WTC11 (cell line): ENCODE data around the gene FAM13A. TPM values are rescaled to one million over a fixed set of nuclear protein-coding genes. Genes with fewer than 3 reads are reported as not detected.

ENCODE experiments used
- ATAC-seq: fragments of 200-7000 bp; cut with Tn5 transposase; 2 replicates; pipeline ENCODE4 v1.10.0; 2021; ENCODE audit warnings: mild to moderate bottlenecking, moderate library complexity
- CTCF ChIA-PET: fragments of 300-600 bp; sonication (Branson Sonifier 250); formaldehyde crosslinking; loops from one replicate; lab custom pipeline; 2021; ENCODE audit warnings: antibody characterized with exemption; lab: Charles Lee
- POLR2A ChIA-PET: fragments of 350-600 bp; sonication (Branson Sonifier 250); formaldehyde crosslinking; loops from one replicate; lab custom pipeline; 2021; ENCODE audit warnings: antibody characterized with exemption; lab: Charles Lee
- DNase-seq: peaks from one replicate; pipeline ENCODE4 v3.0.0; 2021; ENCODE audit warnings: low spot score
- H3K27ac Mint-ChIP-seq: 2 replicates; pipeline ENCODE4 v1.8.0; 2021; ENCODE audit warnings: mixed read lengths
- H3K27me3 Mint-ChIP-seq: 2 replicates; pipeline ENCODE4 v1.8.0; 2021; ENCODE audit warnings: low read depth, mild to moderate bottlenecking, moderate library complexity, mixed read lengths
- H3K36me3 Mint-ChIP-seq: 2 replicates; pipeline ENCODE4 v1.8.0; 2021; ENCODE audit warnings: mixed read lengths
- H3K4me1 Mint-ChIP-seq: 2 replicates; pipeline ENCODE4 v1.8.0; 2022; ENCODE audit warnings: mixed read lengths
- H3K4me3 Mint-ChIP-seq: 2 replicates; pipeline ENCODE4 v1.8.0; 2021; ENCODE audit warnings: mild to moderate bottlenecking, moderate library complexity, mixed read lengths
- H3K9me3 Mint-ChIP-seq: 2 replicates; pipeline ENCODE4 v1.8.0; 2021; ENCODE audit warnings: mixed read lengths
- ATF1 ChIP-seq: sonication (generic); formaldehyde crosslinking; IDR thresholded peaks from 2 replicates; pipeline ENCODE4 v1.8.1; 2023; ENCODE audit warnings: mild to moderate bottlenecking, moderate library complexity, missing genetic modification reagents
- CREM ChIP-seq: sonication (generic); formaldehyde crosslinking; IDR thresholded peaks from 2 replicates; pipeline ENCODE4 v1.8.1; 2022; ENCODE audit warnings: mild to moderate bottlenecking, missing genetic modification reagents, moderate library complexity
- ELF4 ChIP-seq: sonication (generic); formaldehyde crosslinking; IDR thresholded peaks from 2 replicates; pipeline ENCODE4 v1.8.1; 2022; ENCODE audit warnings: low read depth, mild to moderate bottlenecking, moderate library complexity, missing genetic modification reagents
- FOXK1 ChIP-seq: sonication (generic); formaldehyde crosslinking; IDR thresholded peaks from 2 replicates; pipeline ENCODE4 v1.8.0; 2022; ENCODE audit warnings: mild to moderate bottlenecking, moderate library complexity, missing genetic modification reagents
- HMGA2 ChIP-seq: fragments of 250-450 bp; sonication (Bioruptor Pico); IDR thresholded peaks from 2 replicates; pipeline ENCODE4 v1.4.0; 2021; ENCODE audit warnings: mild to moderate bottlenecking, moderate library complexity
- MXD4 ChIP-seq: fragments of 250-450 bp; sonication (Bioruptor Pico); IDR thresholded peaks from 2 replicates; pipeline ENCODE4 v1.8.0; 2021; ENCODE audit warnings: mild to moderate bottlenecking, moderate library complexity, borderline replicate concordance
- PRRX2 ChIP-seq: fragments of 250-450 bp; sonication (Bioruptor Pico); IDR thresholded peaks from 2 replicates; pipeline ENCODE4 v1.8.0; 2021; ENCODE audit warnings: mild to moderate bottlenecking
- RELA ChIP-seq: sonication (generic); formaldehyde crosslinking; IDR thresholded peaks from 2 replicates; pipeline ENCODE4 v1.8.1; 2022; ENCODE audit warnings: missing genetic modification reagents, mild to moderate bottlenecking, borderline replicate concordance
- TEAD1 ChIP-seq: sonication (generic); formaldehyde crosslinking; IDR thresholded peaks from 2 replicates; pipeline ENCODE4 v1.8.0; 2022; ENCODE audit warnings: mild to moderate bottlenecking, missing genetic modification reagents
- TEAD4 ChIP-seq: sonication (generic); formaldehyde crosslinking; IDR thresholded peaks from 2 replicates; pipeline ENCODE4 v1.8.0; 2022; ENCODE audit warnings: mild to moderate bottlenecking, missing genetic modification reagents
- ZNF263 ChIP-seq: sonication (generic); formaldehyde crosslinking; IDR thresholded peaks from 2 replicates; pipeline ENCODE4 v1.8.1; 2022; ENCODE audit warnings: low read depth, mild to moderate bottlenecking, moderate library complexity, missing genetic modification reagents
- ZNF416 ChIP-seq: fragments of 250-450 bp; sonication (Bioruptor Pico); IDR thresholded peaks from 2 replicates; pipeline ENCODE4 v1.9.0; 2021; ENCODE audit warnings: mild to moderate bottlenecking, inconsistent platforms
- total RNA-seq: library from RNA; stranded (reverse); gene quantifications from 3 replicates; pipeline ENCODE4 v1.2.3, GENCODE V29; 2021
- TF ChIP-seq, protein P1 (sequence below): sonication (generic); formaldehyde crosslinking; IDR thresholded peaks from 2 replicates; pipeline ENCODE4 v1.8.1; 2022; ENCODE audit warnings: mild to moderate bottlenecking, moderate library complexity, missing genetic modification reagents
- TF ChIP-seq, protein P2 (sequence below): sonication (generic); formaldehyde crosslinking; IDR thresholded peaks from 2 replicates; pipeline ENCODE4 v1.8.0; 2022; ENCODE audit warnings: mild to moderate bottlenecking, missing genetic modification reagents
- TF ChIP-seq, protein P3 (sequence below): fragments of 200-600 bp; IDR thresholded peaks from 2 replicates; pipeline ENCODE4 v1.8.0; 2022; ENCODE audit warnings: antibody characterized with exemption
- TF ChIP-seq, protein P4 (sequence below): sonication (generic); formaldehyde crosslinking; IDR thresholded peaks from 2 replicates; pipeline ENCODE4 v1.8.0; 2023; ENCODE audit warnings: missing genetic modification reagents
- TF ChIP-seq, protein P5 (sequence below): sonication (generic); formaldehyde crosslinking; IDR thresholded peaks from 2 replicates; pipeline ENCODE4 v1.8.1; 2023; ENCODE audit warnings: mild to moderate bottlenecking, missing genetic modification reagents, moderate library complexity
- TF ChIP-seq, protein P6 (sequence below): sonication (generic); formaldehyde crosslinking; IDR thresholded peaks from 2 replicates; pipeline ENCODE4 v1.8.1; 2023; ENCODE audit warnings: mild to moderate bottlenecking, missing genetic modification reagents, borderline replicate concordance

The FAM13A gene
- total RNA-seq, 1 experiment from 2014 or later, result 14.6 TPM

DNA sequence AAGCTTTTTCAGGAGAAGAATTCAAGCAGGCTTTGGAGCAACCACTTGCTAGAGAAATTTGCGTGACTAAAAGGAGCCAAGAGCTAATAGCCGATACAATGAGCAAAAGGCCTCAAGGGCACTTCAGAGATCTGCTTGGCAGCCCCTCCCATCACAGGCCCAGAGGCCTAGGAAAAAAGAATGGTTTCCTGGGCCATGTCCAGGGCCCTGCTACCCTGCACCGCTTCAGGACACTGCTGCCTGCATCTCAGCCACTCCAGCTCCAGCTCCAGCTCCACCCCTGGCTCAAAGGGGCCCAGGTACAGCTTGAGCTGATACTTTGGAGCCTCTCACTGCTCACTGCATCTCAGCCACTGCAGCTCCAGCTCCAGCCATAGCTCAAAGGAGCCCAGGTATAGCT, 98.9 kb downstream of the FAM13A start (continued):
- TF ChIP-seq, protein P1, sequence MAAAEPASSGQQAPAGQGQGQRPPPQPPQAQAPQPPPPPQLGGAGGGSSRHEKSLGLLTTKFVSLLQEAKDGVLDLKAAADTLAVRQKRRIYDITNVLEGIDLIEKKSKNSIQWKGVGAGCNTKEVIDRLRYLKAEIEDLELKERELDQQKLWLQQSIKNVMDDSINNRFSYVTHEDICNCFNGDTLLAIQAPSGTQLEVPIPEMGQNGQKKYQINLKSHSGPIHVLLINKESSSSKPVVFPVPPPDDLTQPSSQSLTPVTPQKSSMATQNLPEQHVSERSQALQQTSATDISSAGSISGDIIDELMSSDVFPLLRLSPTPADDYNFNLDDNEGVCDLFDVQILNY (CRISPR knock-in tag), result no peak
- TF ChIP-seq, protein P2, sequence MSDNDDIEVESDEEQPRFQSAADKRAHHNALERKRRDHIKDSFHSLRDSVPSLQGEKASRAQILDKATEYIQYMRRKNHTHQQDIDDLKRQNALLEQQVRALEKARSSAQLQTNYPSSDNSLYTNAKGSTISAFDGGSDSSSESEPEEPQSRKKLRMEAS, result no peak
- TF ChIP-seq ATF1 (CRISPR knock-in tag) (no peak), CREM (CRISPR knock-in tag) (no peak)
- TF ChIP-seq, protein P3, sequence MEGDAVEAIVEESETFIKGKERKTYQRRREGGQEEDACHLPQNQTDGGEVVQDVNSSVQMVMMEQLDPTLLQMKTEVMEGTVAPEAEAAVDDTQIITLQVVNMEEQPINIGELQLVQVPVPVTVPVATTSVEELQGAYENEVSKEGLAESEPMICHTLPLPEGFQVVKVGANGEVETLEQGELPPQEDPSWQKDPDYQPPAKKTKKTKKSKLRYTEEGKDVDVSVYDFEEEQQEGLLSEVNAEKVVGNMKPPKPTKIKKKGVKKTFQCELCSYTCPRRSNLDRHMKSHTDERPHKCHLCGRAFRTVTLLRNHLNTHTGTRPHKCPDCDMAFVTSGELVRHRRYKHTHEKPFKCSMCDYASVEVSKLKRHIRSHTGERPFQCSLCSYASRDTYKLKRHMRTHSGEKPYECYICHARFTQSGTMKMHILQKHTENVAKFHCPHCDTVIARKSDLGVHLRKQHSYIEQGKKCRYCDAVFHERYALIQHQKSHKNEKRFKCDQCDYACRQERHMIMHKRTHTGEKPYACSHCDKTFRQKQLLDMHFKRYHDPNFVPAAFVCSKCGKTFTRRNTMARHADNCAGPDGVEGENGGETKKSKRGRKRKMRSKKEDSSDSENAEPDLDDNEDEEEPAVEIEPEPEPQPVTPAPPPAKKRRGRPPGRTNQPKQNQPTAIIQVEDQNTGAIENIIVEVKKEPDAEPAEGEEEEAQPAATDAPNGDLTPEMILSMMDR, result no peak

DNA sequence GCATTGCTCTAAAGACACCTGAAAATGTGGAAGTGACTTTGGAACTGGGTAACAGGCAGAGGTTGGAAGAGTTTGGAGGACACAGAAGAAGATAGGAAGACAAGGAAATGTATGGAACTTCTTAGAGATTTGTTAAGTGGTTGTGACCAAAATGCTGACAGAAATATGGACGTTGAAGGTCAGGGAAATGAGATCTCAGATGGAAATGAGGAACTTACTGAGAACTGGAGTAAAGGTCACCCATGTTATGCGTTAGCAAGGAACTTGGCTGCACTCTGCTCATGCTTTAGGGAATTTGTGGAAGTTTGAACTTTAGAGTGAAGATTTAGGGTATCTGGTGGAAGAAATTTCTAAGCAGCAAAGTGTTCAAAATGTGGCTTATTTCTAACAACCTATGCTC, 99.4 kb downstream of the FAM13A start:
- ATAC-seq (no peak), DNase-seq (no peak)
- peaks cover 29% of the 10 kb centered on the region for H3K36me3 Mint-ChIP-seq
- H3K9me3 Mint-ChIP-seq, result peaks cover 27% of the 10 kb centered on the region
- TF ChIP-seq, protein P4, sequence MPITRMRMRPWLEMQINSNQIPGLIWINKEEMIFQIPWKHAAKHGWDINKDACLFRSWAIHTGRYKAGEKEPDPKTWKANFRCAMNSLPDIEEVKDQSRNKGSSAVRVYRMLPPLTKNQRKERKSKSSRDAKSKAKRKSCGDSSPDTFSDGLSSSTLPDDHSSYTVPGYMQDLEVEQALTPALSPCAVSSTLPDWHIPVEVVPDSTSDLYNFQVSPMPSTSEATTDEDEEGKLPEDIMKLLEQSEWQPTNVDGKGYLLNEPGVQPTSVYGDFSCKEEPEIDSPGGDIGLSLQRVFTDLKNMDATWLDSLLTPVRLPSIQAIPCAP, result no peak
- TF ChIP-seq FOXK1 (CRISPR knock-in tag), result no peak
- no peak for TF ChIP-seq TEAD1 (CRISPR knock-in tag)
- TF ChIP-seq, protein P5, sequence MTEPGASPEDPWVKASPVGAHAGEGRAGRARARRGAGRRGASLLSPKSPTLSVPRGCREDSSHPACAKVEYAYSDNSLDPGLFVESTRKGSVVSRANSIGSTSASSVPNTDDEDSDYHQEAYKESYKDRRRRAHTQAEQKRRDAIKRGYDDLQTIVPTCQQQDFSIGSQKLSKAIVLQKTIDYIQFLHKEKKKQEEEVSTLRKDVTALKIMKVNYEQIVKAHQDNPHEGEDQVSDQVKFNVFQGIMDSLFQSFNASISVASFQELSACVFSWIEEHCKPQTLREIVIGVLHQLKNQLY, result no peak
- TF ChIP-seq PRRX2 (CRISPR knock-in tag), result no peak
- no peak for TF ChIP-seq HMGA2 (CRISPR knock-in tag)
- TF ChIP-seq, protein P6, sequence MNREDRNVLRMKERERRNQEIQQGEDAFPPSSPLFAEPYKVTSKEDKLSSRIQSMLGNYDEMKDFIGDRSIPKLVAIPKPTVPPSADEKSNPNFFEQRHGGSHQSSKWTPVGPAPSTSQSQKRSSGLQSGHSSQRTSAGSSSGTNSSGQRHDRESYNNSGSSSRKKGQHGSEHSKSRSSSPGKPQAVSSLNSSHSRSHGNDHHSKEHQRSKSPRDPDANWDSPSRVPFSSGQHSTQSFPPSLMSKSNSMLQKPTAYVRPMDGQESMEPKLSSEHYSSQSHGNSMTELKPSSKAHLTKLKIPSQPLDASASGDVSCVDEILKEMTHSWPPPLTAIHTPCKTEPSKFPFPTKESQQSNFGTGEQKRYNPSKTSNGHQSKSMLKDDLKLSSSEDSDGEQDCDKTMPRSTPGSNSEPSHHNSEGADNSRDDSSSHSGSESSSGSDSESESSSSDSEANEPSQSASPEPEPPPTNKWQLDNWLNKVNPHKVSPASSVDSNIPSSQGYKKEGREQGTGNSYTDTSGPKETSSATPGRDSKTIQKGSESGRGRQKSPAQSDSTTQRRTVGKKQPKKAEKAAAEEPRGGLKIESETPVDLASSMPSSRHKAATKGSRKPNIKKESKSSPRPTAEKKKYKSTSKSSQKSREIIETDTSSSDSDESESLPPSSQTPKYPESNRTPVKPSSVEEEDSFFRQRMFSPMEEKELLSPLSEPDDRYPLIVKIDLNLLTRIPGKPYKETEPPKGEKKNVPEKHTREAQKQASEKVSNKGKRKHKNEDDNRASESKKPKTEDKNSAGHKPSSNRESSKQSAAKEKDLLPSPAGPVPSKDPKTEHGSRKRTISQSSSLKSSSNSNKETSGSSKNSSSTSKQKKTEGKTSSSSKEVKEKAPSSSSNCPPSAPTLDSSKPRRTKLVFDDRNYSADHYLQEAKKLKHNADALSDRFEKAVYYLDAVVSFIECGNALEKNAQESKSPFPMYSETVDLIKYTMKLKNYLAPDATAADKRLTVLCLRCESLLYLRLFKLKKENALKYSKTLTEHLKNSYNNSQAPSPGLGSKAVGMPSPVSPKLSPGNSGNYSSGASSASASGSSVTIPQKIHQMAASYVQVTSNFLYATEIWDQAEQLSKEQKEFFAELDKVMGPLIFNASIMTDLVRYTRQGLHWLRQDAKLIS (CRISPR knock-in tag), result no peak
- TF ChIP-seq ZNF416 (CRISPR knock-in tag), result no peak
- TF ChIP-seq ZNF263 (CRISPR knock-in tag), result no peak
- TF ChIP-seq MXD4 (CRISPR knock-in tag), result no peak
- TF ChIP-seq ELF4 (CRISPR knock-in tag), result no peak
- TF ChIP-seq TEAD4 (CRISPR knock-in tag), result no peak
- TF ChIP-seq RELA (CRISPR knock-in tag), result no peak
- H3K4me3 Mint-ChIP-seq, result no peak overlapping the region
- no peaks in the 10 kb centered on the region for H3K27me3 Mint-ChIP-seq
- H3K4me1 Mint-ChIP-seq, result peaks cover 55% of the 10 kb centered on the region
- ChIA-PET CTCF (no interaction called here), POLR2A (no interaction called here)
- H3K27ac Mint-ChIP-seq, result peak overlapping the region; percentile 66
